Esophagus squamous epithelium (tissue), 4 donors: ENCODE data around the gene FAM98B.

ENCODE experiments used
- CTCF ChIP-seq, 6 experiments: fragments of 450-650 bp in 4 of 6; fragments of 200-600 bp in 2 of 6; sonication (generic) in 2 of 6; IDR thresholded peaks; one replicate each; pipeline ENCODE4 v1.5.1; 2016 to 2019; ENCODE audit warnings: antibody characterized with exemption in 6 of 6, mild to moderate bottlenecking in 4 of 6, moderate library complexity in 4 of 6
- POLR2A ChIP-seq, 4 donors: fragments of 450-650 bp; IDR thresholded peaks; one replicate each; pipeline ENCODE4 v1.6.1; 2017; ENCODE audit warnings: antibody characterized with exemption in 4 of 4, mild to moderate bottlenecking in 4 of 4, moderate library complexity in 3 of 4

- no peak for TF ChIP-seq CTCF (IDR thresholded peaks at IDR 0.05)
- TF ChIP-seq POLR2A (IDR thresholded peaks at IDR 0.05): no peak
Observed at GRCh38 chr15:38436993-38437392, 16.9 kb upstream of the FAM98B start.
